Measurements from ENCODE around the gene MTRF1. TPM values are rescaled to one million over a fixed set of nuclear protein-coding genes. Genes with fewer than 3 reads are reported as not detected.
A peak's percentile ranks its signal among the peaks of the same experiment; 100 is the strongest.

The MTRF1 gene
- total RNA-seq, 1 donor from 2014 or later: 24.9 TPM

GRCh38 chr13:41199079-41199478 lies 64.3 kb downstream of the MTRF1 start:
- Mint-ChIP-seq H3K4me1 (peaks cover 2% of the 10 kb centered on the region), H3K4me3 (no peak overlapping the region), H3K36me3 (no peaks in the 10 kb centered on the region), H3K27me3 (ENCODE audit: insufficient read depth, low read depth) (peaks cover 1% of the 10 kb centered on the region), H3K27ac (no peak overlapping the region), H3K9me3 (peaks cover 2% of the 10 kb centered on the region)
- Histone ChIP-seq H3K4me1 (no peaks in the 10 kb centered on the region), H3K4me3 (no peak overlapping the region), H3K79me2 (ENCODE audit: low read depth) (no peaks in the 10 kb centered on the region), H3K9me3 (ENCODE audit: low read depth) (no peaks in the 10 kb centered on the region), H4K20me1 (ENCODE audit: low read depth) (no peaks in the 10 kb centered on the region), H3K27me3 (no peaks in the 10 kb centered on the region), H2AFZ (replicated peaks) (no peak overlapping the region), H3K9ac (no peak overlapping the region), H3F3A (ENCODE audit: low read depth) (no peaks in the 10 kb centered on the region), H3K36me3 (no peaks in the 10 kb centered on the region), H3K4me2 (no peak overlapping the region), H3K27ac (no peak overlapping the region)
- DNase-seq (ENCODE audit: low spot score): no peak
- TF ChIP-seq CTCF (IDR thresholded peaks at IDR 0.05) (no peak), EZH2 (IDR thresholded peaks at IDR 0.05) (no peak), EZH2phosphoT487 (IDR thresholded peaks at IDR 0.05) (no peak)

GRCh38 chr13:41196620-41197019 lies 66.8 kb downstream of the MTRF1 start:
- Histone ChIP-seq H3F3A (ENCODE audit: low read depth) (no peaks in the 10 kb centered on the region), H4K20me1 (ENCODE audit: low read depth) (no peaks in the 10 kb centered on the region), H3K79me2 (ENCODE audit: low read depth) (peaks cover 17% of the 10 kb centered on the region), H3K4me2 (no peak overlapping the region), H3K4me1 (peaks cover 7% of the 10 kb centered on the region), H3K9ac (no peak overlapping the region), H3K9me3 (ENCODE audit: low read depth) (no peaks in the 10 kb centered on the region), H3K4me3 (no peak overlapping the region), H3K27me3 (no peaks in the 10 kb centered on the region), H3K36me3 (no peaks in the 10 kb centered on the region), H3K27ac (no peak overlapping the region), H2AFZ (replicated peaks) (no peak overlapping the region)
- Mint-ChIP-seq H3K4me3 (no peak overlapping the region), H3K27ac (no peak overlapping the region), H3K27me3 (ENCODE audit: insufficient read depth, low read depth) (peaks cover 5% of the 10 kb centered on the region), H3K9me3 (peaks cover 17% of the 10 kb centered on the region), H3K4me1 (peaks cover 6% of the 10 kb centered on the region), H3K36me3 (peaks cover 17% of the 10 kb centered on the region)
- TF ChIP-seq CTCF (IDR thresholded peaks at IDR 0.05) (peak; percentile 23), EZH2phosphoT487 (IDR thresholded peaks at IDR 0.05) (no peak)
- no peak for DNase-seq (ENCODE audit: low spot score)

GRCh38 chr13:41196011-41196410 lies 67.4 kb downstream of the MTRF1 start:
- TF ChIP-seq EZH2 (IDR thresholded peaks at IDR 0.05): no peak
- TF ChIP-seq EZH2phosphoT487 (IDR thresholded peaks at IDR 0.05): no peak
- no peak for TF ChIP-seq CTCF (IDR thresholded peaks at IDR 0.05)
- H2AFZ ChIP-seq (replicated peaks): no peak overlapping the region
- H3K9ac ChIP-seq: no peak overlapping the region
- H3K4me1 Mint-ChIP-seq: peaks cover 6% of the 10 kb centered on the region
- H3K79me2 ChIP-seq (ENCODE audit: low read depth): peaks cover 18% of the 10 kb centered on the region
- peaks cover 5% of the 10 kb centered on the region for H3K27me3 Mint-ChIP-seq (ENCODE audit: insufficient read depth, low read depth)
- no peak overlapping the region for H3K27ac ChIP-seq
- no peak overlapping the region for H3K4me3 Mint-ChIP-seq
- no peak overlapping the region for H3K4me3 ChIP-seq
- H3K4me1 ChIP-seq: peaks cover 7% of the 10 kb centered on the region
- H3K9me3 ChIP-seq (ENCODE audit: low read depth): no peaks in the 10 kb centered on the region
- no peaks in the 10 kb centered on the region for H3K27me3 ChIP-seq
- H3K36me3 Mint-ChIP-seq: peaks cover 20% of the 10 kb centered on the region
- H3K4me2 ChIP-seq: no peak overlapping the region
- DNase-seq (ENCODE audit: low spot score): no peak
- no peak overlapping the region for H3K27ac Mint-ChIP-seq
- no peaks in the 10 kb centered on the region for H3K36me3 ChIP-seq
- no peaks in the 10 kb centered on the region for H4K20me1 ChIP-seq (ENCODE audit: low read depth)
- H3F3A ChIP-seq (ENCODE audit: low read depth): no peaks in the 10 kb centered on the region
- peaks cover 18% of the 10 kb centered on the region for H3K9me3 Mint-ChIP-seq

Data from neural progenitor cell (in vitro differentiated cells).